Breast epithelium (tissue), 4 donors: ENCODE data around the gene RBM33. TPM values are rescaled to one million over a fixed set of nuclear protein-coding genes. Genes with fewer than 3 reads are reported as not detected.

ENCODE experiments used
- DNase-seq, 2 donors: peaks; one replicate each; pipeline ENCODE4 v3.0.0-alpha.2; 2019; ENCODE audit warnings: low spot score in 2 of 2
- H3K27ac ChIP-seq, 2 donors: fragments of 200-600 bp; sonication (generic) in 1 of 2; one replicate each; pipeline ENCODE4 v1.5.1; 2016 to 2019; ENCODE audit warnings: mild to moderate bottlenecking in 1 of 2
- H3K27me3 ChIP-seq, 2 donors: fragments of 200-600 bp; sonication (generic) in 1 of 2; one replicate each; pipeline versions ENCODE4 v1.5.1 to v1.6.0; 2017 to 2019; ENCODE audit warnings: control low read depth in 1 of 2, mild to moderate bottlenecking in 1 of 2
- H3K36me3 ChIP-seq: fragments of 200-600 bp; one replicate; pipeline ENCODE4 v1.5.1; 2019
- H3K4me1 ChIP-seq, 2 donors: fragments of 200-600 bp; sonication (generic); one replicate each; pipeline ENCODE4 v1.5.1; 2016 to 2019; ENCODE audit warnings: control low read depth in 1 of 2
- H3K4me3 ChIP-seq, 3 donors: fragments of 200-600 bp; sonication (generic); 1 replicate in 2 of 3; 2 replicates in 1 of 3; pipeline ENCODE4 v1.5.1; 2016 to 2019; ENCODE audit warnings: mild to moderate bottlenecking in 3 of 3, moderate library complexity in 2 of 3
- H3K9me3 ChIP-seq, 2 donors: fragments of 200-600 bp; sonication (generic) in 1 of 2; one replicate each; pipeline ENCODE4 v1.5.1; 2016 to 2019; ENCODE audit warnings: control low read depth in 1 of 2
- POLR2A ChIP-seq: fragments of 450-650 bp; IDR thresholded peaks from one replicate; pipeline ENCODE4 v1.6.1; 2016; ENCODE audit warnings: antibody characterized with exemption, mild to moderate bottlenecking, moderate library complexity
- POLR2AphosphoS5 ChIP-seq, 3 donors: sonication (generic); formaldehyde crosslinking; IDR thresholded peaks; one replicate each; pipeline ENCODE4 v1.6.1; 2017; ENCODE audit warnings: antibody characterized with exemption in 3 of 3
- intact Hi-C: fragments of 100-400 bp; cut with DNase I; formaldehyde crosslinking; loops from one replicate; pipeline ENCODE4 v1.15.1; 2023; ENCODE audit warnings: low total_unique reads
- total RNA-seq, 3 donors: library from RNA; depleted of rRNA; stranded (reverse); fragments of >200 nt; gene quantifications; one replicate each; pipeline ENCODE4 v1.1.0, GENCODE V29; 2016
- TF ChIP-seq, protein P1 (sequence below), 3 donors: fragments of 450-650 bp; IDR thresholded peaks; one replicate each; pipeline ENCODE4 v1.5.1; 2016 to 2017; ENCODE audit warnings: antibody characterized with exemption in 3 of 3, mild to moderate bottlenecking in 3 of 3, moderate library complexity in 3 of 3

RBM33 gene
- total RNA-seq, 3 donors from 2014 or later: 34.9 to 58.8 (median 46.5) TPM

DNA sequence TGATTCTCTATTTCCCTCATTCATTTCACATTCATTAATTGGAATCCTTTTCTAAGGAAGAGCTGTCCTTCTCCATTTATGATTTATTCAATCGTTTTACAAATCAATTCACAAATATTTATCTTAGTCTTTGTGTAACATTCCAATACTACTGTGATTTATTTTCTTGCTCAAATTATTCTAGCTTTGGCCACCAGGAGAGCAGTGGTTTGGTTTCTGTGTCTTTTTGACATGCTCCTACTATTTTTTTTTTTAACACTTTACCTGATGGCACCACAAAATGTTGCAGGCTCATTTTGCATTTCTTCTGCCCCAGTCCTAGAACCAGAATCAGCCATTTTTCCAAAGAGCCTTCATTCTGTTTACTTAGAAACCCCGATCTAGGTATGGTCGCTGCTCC is 13.3 kb upstream of the RBM33 start:
- H3K9me3 ChIP-seq: peaks cover 13 to 35% of the 10 kb centered on the region in 2 donors
- H3K27ac ChIP-seq: no peak overlapping the region
- TF ChIP-seq, protein P1, sequence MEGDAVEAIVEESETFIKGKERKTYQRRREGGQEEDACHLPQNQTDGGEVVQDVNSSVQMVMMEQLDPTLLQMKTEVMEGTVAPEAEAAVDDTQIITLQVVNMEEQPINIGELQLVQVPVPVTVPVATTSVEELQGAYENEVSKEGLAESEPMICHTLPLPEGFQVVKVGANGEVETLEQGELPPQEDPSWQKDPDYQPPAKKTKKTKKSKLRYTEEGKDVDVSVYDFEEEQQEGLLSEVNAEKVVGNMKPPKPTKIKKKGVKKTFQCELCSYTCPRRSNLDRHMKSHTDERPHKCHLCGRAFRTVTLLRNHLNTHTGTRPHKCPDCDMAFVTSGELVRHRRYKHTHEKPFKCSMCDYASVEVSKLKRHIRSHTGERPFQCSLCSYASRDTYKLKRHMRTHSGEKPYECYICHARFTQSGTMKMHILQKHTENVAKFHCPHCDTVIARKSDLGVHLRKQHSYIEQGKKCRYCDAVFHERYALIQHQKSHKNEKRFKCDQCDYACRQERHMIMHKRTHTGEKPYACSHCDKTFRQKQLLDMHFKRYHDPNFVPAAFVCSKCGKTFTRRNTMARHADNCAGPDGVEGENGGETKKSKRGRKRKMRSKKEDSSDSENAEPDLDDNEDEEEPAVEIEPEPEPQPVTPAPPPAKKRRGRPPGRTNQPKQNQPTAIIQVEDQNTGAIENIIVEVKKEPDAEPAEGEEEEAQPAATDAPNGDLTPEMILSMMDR (IDR thresholded peaks at IDR 0.05): no peak
- TF ChIP-seq POLR2A (no peak), POLR2AphosphoS5 (IDR thresholded peaks at IDR 0.05) (no peak)
- H3K4me1 ChIP-seq: no peaks in the 10 kb centered on the region
- no peaks in the 10 kb centered on the region for H3K36me3 ChIP-seq
- H3K27me3 ChIP-seq: no peaks in the 10 kb centered on the region
- intact Hi-C loops: no loop called here
- H3K4me3 ChIP-seq: no peak overlapping the region
- DNase-seq: no peak

DNA sequence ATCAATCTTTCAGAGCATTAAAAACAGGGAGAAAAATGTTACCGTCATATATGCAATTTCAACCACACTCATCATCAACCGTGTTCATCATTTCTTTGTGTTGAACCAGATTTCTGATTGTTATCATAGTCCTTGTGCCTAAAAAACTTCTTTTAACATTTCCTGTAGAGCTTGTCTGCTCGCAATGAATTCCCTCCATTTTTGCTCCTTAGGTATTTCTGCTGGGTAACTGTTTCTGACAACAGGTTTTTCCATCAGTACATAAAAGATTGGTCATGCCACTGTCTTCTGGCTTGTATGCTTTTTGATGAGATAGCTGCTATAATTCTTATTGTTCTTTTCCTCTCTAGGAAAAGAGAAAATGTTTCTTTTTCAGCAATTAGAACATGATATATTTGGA is 8.6 kb upstream of the RBM33 start:
- H3K27me3 ChIP-seq: no peaks in the 10 kb centered on the region
- no peaks in the 10 kb centered on the region for H3K36me3 ChIP-seq
- TF ChIP-seq POLR2AphosphoS5 (IDR thresholded peaks at IDR 0.05) (no peak), POLR2A (no peak)
- TF ChIP-seq, protein P1 (IDR thresholded peaks at IDR 0.05): no peak
- no peak overlapping the region for H3K4me3 ChIP-seq
- DNase-seq: no peak
- intact Hi-C loops: no loop called here
- peaks cover 18 to 25% of the 10 kb centered on the region in 2 donors for H3K9me3 ChIP-seq
- H3K4me1 ChIP-seq: no peaks in the 10 kb centered on the region
- no peak overlapping the region for H3K27ac ChIP-seq

DNA sequence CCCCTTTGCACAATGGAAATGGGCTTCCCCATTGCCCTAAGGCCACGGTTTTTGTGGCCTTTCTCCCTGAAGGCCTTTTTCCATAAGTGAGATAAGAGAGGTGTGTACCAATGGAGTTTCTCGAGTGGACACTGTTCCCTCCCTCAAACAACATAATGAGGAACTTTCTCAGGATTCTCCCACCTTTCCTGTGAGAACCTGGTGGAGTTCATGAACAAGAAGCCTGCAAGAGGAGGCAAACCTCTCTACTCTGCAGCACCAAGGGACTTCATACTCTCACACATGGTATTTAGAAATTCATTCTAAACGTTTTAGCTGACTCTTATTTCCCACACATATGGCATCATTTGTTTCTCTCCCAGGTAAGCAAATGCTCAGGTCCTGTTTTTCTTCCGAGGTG is 7.3 kb upstream of the RBM33 start:
- H3K4me1 ChIP-seq: no peaks in the 10 kb centered on the region
- no peak overlapping the region for H3K4me3 ChIP-seq
- H3K27me3 ChIP-seq: no peaks in the 10 kb centered on the region
- H3K9me3 ChIP-seq: peaks cover 18 to 25% of the 10 kb centered on the region in 2 donors
- no peak for DNase-seq
- TF ChIP-seq POLR2A: no peak
- TF ChIP-seq, protein P1 (IDR thresholded peaks at IDR 0.05): no peak
- intact Hi-C loops: no loop called here
- no peak overlapping the region for H3K27ac ChIP-seq
- no peaks in the 10 kb centered on the region for H3K36me3 ChIP-seq

DNA sequence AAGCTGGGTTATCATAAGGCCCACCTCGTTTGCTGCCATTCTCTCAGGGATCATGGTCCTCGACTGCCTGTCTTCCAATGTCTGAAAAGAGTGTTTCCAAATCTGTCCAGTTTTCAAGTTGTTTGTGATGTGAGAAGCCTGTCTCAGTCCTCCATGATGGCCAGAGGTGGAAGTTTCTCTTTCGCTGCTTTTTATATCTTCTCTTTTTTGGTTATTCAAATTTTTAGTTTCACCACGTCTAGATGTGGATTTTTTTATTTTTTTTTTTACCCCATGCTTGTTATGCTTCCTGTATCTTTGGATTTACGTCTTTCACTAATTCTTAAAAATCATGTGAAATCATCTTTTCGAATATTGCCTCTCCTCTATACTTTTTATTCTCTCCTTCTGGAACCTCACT is 6.1 kb upstream of the RBM33 start:
- Histone ChIP-seq H3K36me3 (no peaks in the 10 kb centered on the region), H3K4me3 (no peak overlapping the region), H3K4me1 (no peaks in the 10 kb centered on the region), H3K27ac (no peak overlapping the region), H3K9me3 (peaks cover 18 to 25% of the 10 kb centered on the region in 2 donors), H3K27me3 (no peaks in the 10 kb centered on the region)
- DNase-seq: no peak
- TF ChIP-seq, protein P1 (IDR thresholded peaks at IDR 0.05): no peak
- TF ChIP-seq POLR2AphosphoS5 (IDR thresholded peaks at IDR 0.05) (no peak), POLR2A (no peak)
- intact Hi-C loops: no loop called here

DNA sequence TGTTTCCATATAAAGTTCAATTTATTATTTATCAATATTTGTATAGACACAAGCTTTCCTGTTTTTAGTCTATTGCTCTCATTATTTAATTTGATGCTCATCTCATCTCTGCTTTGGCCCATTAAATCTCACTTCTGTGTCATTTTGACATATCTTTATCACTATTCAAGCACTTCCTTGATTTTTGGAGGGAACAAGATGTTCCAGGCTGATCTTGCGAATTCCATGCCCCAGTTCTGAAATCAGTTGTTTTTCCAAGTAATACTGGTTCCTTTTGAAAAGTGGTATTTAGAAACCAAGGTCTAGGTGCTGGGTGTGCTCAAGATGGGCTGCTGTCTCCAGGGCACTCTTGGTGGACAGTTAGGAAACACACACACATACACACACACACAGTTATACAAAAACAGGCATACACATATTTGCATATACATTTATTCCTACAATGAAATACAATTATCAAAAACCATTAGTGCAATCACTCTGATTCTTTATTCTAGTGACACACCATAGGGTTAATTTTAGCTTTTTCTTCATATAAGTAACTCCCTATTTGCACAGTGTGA is 4.4 kb upstream of the RBM33 start:
- intact Hi-C loops: no loop called here
- TF ChIP-seq, protein P1 (IDR thresholded peaks at IDR 0.05): no peak
- TF ChIP-seq POLR2A (no peak), POLR2AphosphoS5 (IDR thresholded peaks at IDR 0.05) (no peak)
- H3K4me3 ChIP-seq: no peak overlapping the region
- H3K36me3 ChIP-seq: no peaks in the 10 kb centered on the region
- no peak overlapping the region for H3K27ac ChIP-seq
- H3K27me3 ChIP-seq: no peaks in the 10 kb centered on the region
- H3K9me3 ChIP-seq: peaks cover 10 to 16% of the 10 kb centered on the region in 2 donors
- DNase-seq: no peak
- H3K4me1 ChIP-seq: peaks cover 0 to 3% of the 10 kb centered on the region in 2 donors
